Measurements from ENCODE around the gene TAGLN3. TPM values are rescaled to one million over a fixed set of nuclear protein-coding genes. Genes with fewer than 3 reads are reported as not detected.
"Not testable (repeated sequence)": the region's sequence is repeated elsewhere in the genome, so short reads cannot be mapped to it uniquely, and the experiment has no call there.

Gene TAGLN3
- total and polyA plus RNA-seq, 4 donors: not detected

DNA sequence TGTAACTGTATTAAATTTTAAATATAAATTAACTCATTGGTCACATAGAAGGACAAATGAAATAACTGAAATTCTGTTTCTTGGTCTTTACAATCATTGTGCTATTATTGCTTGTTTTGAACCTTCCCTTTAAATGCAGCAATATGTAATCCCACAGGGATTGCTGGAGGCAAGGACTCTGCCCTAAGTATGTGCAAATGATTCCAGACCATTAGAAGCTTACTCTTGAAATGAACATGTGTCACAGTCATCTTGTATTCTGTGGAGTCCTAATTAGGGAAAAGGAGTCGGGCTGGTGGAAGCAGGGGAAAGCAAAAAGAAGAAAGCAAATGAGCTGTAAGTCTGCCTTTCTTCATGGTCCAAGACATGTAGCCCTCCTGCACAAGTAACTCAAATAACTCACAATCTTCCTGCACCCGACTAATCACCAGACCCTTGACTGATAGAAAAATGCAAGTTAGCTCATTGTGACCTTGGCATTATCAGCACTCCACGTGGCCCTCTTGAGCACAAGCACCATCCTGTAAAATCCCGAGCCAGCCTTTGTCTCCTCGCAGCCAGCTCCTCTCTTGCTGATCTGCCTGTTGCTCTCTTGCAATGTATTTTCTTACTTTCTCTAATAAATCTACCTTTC is 33.5 kb downstream of the TAGLN3 start:
- Histone ChIP-seq H3K9ac (ENCODE audit: low read depth in 1 of 2, low read length in 2 of 2) (no peak overlapping the region), H3K4me3 (ENCODE audit: low read depth in 1 of 3, low read length in 3 of 3) (no peak overlapping the region), H3K4me1 (ENCODE audit: control insufficient read depth in 4 of 4, insufficient read depth in 4 of 4, low read length in 3 of 4) (no peaks in the 10 kb centered on the region), H3K9me3 (ENCODE audit: control insufficient read depth in 4 of 4, low read length in 3 of 4) (no peaks in the 10 kb centered on the region), H3K27me3 (ENCODE audit: control insufficient read depth in 4 of 4, insufficient read depth in 4 of 4, low read length in 3 of 4) (no peaks in the 10 kb centered on the region), H3K27ac (ENCODE audit: low read depth in 1 of 2, low read length in 2 of 2) (no peak overlapping the region), H3K36me3 (ENCODE audit: control insufficient read depth in 4 of 4, insufficient read depth in 3 of 4, low read depth in 1 of 4, low read length in 3 of 4) (no peaks in the 10 kb centered on the region)
- no peak for DNase-seq (ENCODE audit: low spot score)
- 68% methylated on average over 5 of the region's 5 CpGs for WGBS
- TF ChIP-seq ATF3 (IDR thresholded peaks at IDR 0.05) (no peak), ZBTB33 (IDR thresholded peaks at IDR 0.05) (no peak), FOXA1 (IDR thresholded peaks at IDR 0.05) (no peak)

GRCh38 chr3:112034436-112034835 is 35.7 kb downstream of the TAGLN3 start, which contains the start of gene TMPRSS7:
TSS of gene TMPRSS7 (plus strand) at chr3:112034736. CDS start at chr3:112034846, 110 bp downstream.
- no peaks in the 10 kb centered on the region for H3K36me3 ChIP-seq (ENCODE audit: control insufficient read depth in 4 of 4, insufficient read depth in 3 of 4, low read depth in 1 of 4, low read length in 3 of 4)
- 97% methylated on average over 4 of the region's 4 CpGs for WGBS
- H3K4me1 ChIP-seq (ENCODE audit: control insufficient read depth in 4 of 4, insufficient read depth in 4 of 4, low read length in 3 of 4): no peaks in the 10 kb centered on the region
- H3K9me3 ChIP-seq (ENCODE audit: control insufficient read depth in 4 of 4, low read length in 3 of 4): no peaks in the 10 kb centered on the region
- TF ChIP-seq RXRA (IDR thresholded peaks at IDR 0.05) (no peak), ATF3 (IDR thresholded peaks at IDR 0.05) (no peak)
- H3K4me3 ChIP-seq (ENCODE audit: low read depth in 1 of 3, low read length in 3 of 3): no peak within 1 kb of the TSS
- no peak within 1 kb of the TSS for H3K9ac ChIP-seq (ENCODE audit: low read depth in 1 of 2, low read length in 2 of 2)
- DNase-seq (ENCODE audit: low spot score): no peak
- no peaks in the 10 kb centered on the region for H3K27me3 ChIP-seq (ENCODE audit: control insufficient read depth in 4 of 4, insufficient read depth in 4 of 4, low read length in 3 of 4)
- H3K27ac ChIP-seq (ENCODE audit: low read depth in 1 of 2, low read length in 2 of 2): no peak within 1 kb of the TSS

DNA sequence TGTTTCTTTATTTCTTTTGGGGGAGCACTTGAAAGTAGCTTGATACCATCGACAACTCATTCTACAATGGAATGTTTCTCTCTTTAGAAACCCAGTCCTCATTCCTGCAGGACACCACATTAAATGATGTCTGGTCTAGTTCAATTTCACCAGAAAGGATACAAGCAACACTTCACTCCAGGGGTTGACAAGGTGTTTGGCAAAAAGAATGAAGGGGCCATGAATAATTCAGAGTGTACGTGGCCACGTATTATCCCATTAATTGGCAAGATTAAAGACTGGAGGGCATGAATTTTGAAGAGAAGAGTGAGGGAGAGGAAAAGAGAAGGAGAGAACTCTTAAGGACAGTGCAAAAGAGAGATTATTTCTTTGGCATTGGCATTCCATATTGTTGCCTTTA is 36.5 kb downstream of the TAGLN3 start:
- TF ChIP-seq ATF3 (IDR thresholded peaks at IDR 0.05) (no peak), EGR1 (IDR thresholded peaks at IDR 0.05; ENCODE audit: low read depth in 2 of 2) (no peak), HNF4G (IDR thresholded peaks at IDR 0.05) (no peak), HNF4A (conservative IDR thresholded peaks at IDR 0.05) (no peak), ZBTB33 (IDR thresholded peaks at IDR 0.05) (no peak), CTCF (IDR thresholded peaks at IDR 0.05; ENCODE audit: low read depth, low read length, missing input control) (no peak), YY1 (IDR thresholded peaks at IDR 0.05) (no peak), RAD21 (IDR thresholded peaks at IDR 0.05) (no peak), SP1 (IDR thresholded peaks at IDR 0.05) (no peak), FOXA2 (IDR thresholded peaks at IDR 0.05) (no peak), JUND (IDR thresholded peaks at IDR 0.05) (no peak), GABPA (IDR thresholded peaks at IDR 0.05 in 1 of 2, conservative IDR thresholded peaks at IDR 0.05 in 1 of 2) (no peak), FOXA1 (IDR thresholded peaks at IDR 0.05) (no peak)
- no peaks in the 10 kb centered on the region for H3K9me3 ChIP-seq (ENCODE audit: control insufficient read depth in 4 of 4, low read length in 3 of 4)
- no peaks in the 10 kb centered on the region for H3K27me3 ChIP-seq (ENCODE audit: control insufficient read depth in 4 of 4, insufficient read depth in 4 of 4, low read length in 3 of 4)
- H3K4me1 ChIP-seq (ENCODE audit: control insufficient read depth in 4 of 4, insufficient read depth in 4 of 4, low read length in 3 of 4): no peaks in the 10 kb centered on the region
- no peak overlapping the region for H3K9ac ChIP-seq (ENCODE audit: low read depth in 1 of 2, low read length in 2 of 2)
- H3K4me3 ChIP-seq (ENCODE audit: low read depth in 1 of 3, low read length in 3 of 3): no peak overlapping the region
- no peak overlapping the region for H3K27ac ChIP-seq (ENCODE audit: low read depth in 1 of 2, low read length in 2 of 2)
- DNase-seq (ENCODE audit: low spot score): no peak
- H3K36me3 ChIP-seq (ENCODE audit: control insufficient read depth in 4 of 4, insufficient read depth in 3 of 4, low read depth in 1 of 4, low read length in 3 of 4): no peaks in the 10 kb centered on the region
- 89% methylated on average over 3 of the region's 3 CpGs for WGBS

DNA sequence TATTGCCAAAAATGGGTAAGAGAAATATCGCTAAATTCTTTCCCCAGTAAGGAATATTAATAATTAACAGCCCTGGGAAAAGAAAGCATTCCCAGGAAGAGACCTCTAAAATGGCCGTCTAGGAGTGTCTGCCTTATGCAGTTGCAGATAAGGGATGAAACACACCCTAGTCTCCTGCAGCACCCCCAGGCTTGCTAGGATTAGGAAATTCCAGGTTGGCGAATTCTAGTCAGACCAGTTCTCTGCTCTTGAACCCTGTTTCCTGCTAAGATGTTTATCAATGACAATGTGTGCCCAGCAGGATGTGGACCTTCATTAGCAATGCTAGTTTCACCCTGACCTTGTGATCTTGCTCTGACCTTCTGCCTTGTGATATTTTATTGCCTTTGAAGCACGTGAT is 38.5 kb downstream of the TAGLN3 start:
- H3K27ac ChIP-seq (ENCODE audit: low read depth in 1 of 2, low read length in 2 of 2); H3K4me3 ChIP-seq (ENCODE audit: low read depth in 1 of 3, low read length in 3 of 3); H3K9me3 ChIP-seq (ENCODE audit: control insufficient read depth in 4 of 4, low read length in 3 of 4); H3K9ac ChIP-seq (ENCODE audit: low read depth in 1 of 2, low read length in 2 of 2); H3K27me3 ChIP-seq (ENCODE audit: control insufficient read depth in 4 of 4, insufficient read depth in 4 of 4, low read length in 3 of 4); H3K4me1 ChIP-seq (ENCODE audit: control insufficient read depth in 4 of 4, insufficient read depth in 4 of 4, low read length in 3 of 4); H3K36me3 ChIP-seq (ENCODE audit: control insufficient read depth in 4 of 4, insufficient read depth in 3 of 4, low read depth in 1 of 4, low read length in 3 of 4); DNase-seq (ENCODE audit: low spot score): not testable (repeated sequence)
- 67% methylated on average over 4 of the region's 4 CpGs for WGBS
